ENCODE data around the gene REM2. TPM values are rescaled to one million over a fixed set of nuclear protein-coding genes. Genes with fewer than 3 reads are reported as not detected.

Gene REM2
- total RNA-seq, 1 experiment from 2014 or later = 0.98 TPM

GRCh38 chr14:22861651-22862050, 21.4 kb upstream of the REM2 start:
- Histone ChIP-seq H3K9me3 (ENCODE audit: insufficient read depth, low read depth) (no peaks in the 10 kb centered on the region), H3K4me3 (no peak overlapping the region), H3K27ac (no peak overlapping the region), H2AFZ (no peak overlapping the region), H3K4me1 (replicated peaks; ENCODE audit: insufficient read depth) (no peaks in the 10 kb centered on the region), H3F3A (ENCODE audit: insufficient read depth, low read depth) (no peaks in the 10 kb centered on the region), H3K27me3 (ENCODE audit: insufficient read depth, low read depth) (no peaks in the 10 kb centered on the region), H4K20me1 (ENCODE audit: insufficient read depth) (no peaks in the 10 kb centered on the region), H3K4me2 (no peak overlapping the region), H3K9me2 (ENCODE audit: insufficient read depth) (no peaks in the 10 kb centered on the region), H3K36me3 (ENCODE audit: low read depth) (no peaks in the 10 kb centered on the region), H3K79me2 (ENCODE audit: low read depth) (no peaks in the 10 kb centered on the region)
- ChIA-PET CTCF (no interaction called here), POLR2A (ENCODE audit: unreplicated experiment) (interaction anchor here (0.7 kb wide), 1 partner anchor 208 kb away, joined by 6 read pairs; no protein-coding TSS in a partner anchor)
- no TSS peak for BruUV-seq (replicated peaks)
- DNase-seq = no peak
- no peak for TF ChIP-seq CTCF (conservative IDR thresholded peaks at IDR 0.05)
- TF ChIP-seq EZH2 (IDR thresholded peaks at IDR 0.05; ENCODE audit: low read depth) = no peak
- intact Hi-C loops (cut with micrococcal nuclease; ENCODE audit: unreplicated experiment) = no loop called here

- TF ChIP-seq EZH2 (IDR thresholded peaks at IDR 0.05; ENCODE audit: low read depth) (no peak), CTCF (conservative IDR thresholded peaks at IDR 0.05) (no peak)
- Histone ChIP-seq H3F3A (ENCODE audit: insufficient read depth, low read depth) (peaks cover 6% of the 10 kb centered on the region), H3K27ac (no peak overlapping the region), H3K4me1 (replicated peaks; ENCODE audit: insufficient read depth) (peaks cover 6% of the 10 kb centered on the region; the same call in 1 of the 2 replicates), H3K79me2 (ENCODE audit: low read depth) (no peaks in the 10 kb centered on the region), H2AFZ (no peak overlapping the region), H3K27me3 (ENCODE audit: insufficient read depth, low read depth) (no peaks in the 10 kb centered on the region), H3K36me3 (ENCODE audit: low read depth) (no peaks in the 10 kb centered on the region), H3K4me3 (no peak overlapping the region), H3K9me2 (ENCODE audit: insufficient read depth) (no peaks in the 10 kb centered on the region), H3K4me2 (no peak overlapping the region), H3K9me3 (ENCODE audit: insufficient read depth, low read depth) (no peaks in the 10 kb centered on the region), H4K20me1 (ENCODE audit: insufficient read depth) (no peaks in the 10 kb centered on the region)
- intact Hi-C loops (cut with micrococcal nuclease; ENCODE audit: unreplicated experiment) = no loop called here
- POLR2A ChIA-PET (ENCODE audit: unreplicated experiment) = no interaction called here
- CTCF ChIA-PET = no interaction called here
- DNase-seq = no peak
- no TSS peak for BruUV-seq (replicated peaks)
These were observed 18.0 kb upstream of the REM2 start for GRCh38 chr14:22864979-22865378.

- no peak overlapping the region for H2AFZ ChIP-seq
- ChIA-PET POLR2A (ENCODE audit: unreplicated experiment) (no interaction called here), CTCF (interaction anchor here (0.6 kb wide), 1 partner anchor 296 kb away, joined by 3 read pairs; no protein-coding TSS in a partner anchor)
- TF ChIP-seq EZH2 (IDR thresholded peaks at IDR 0.05; ENCODE audit: low read depth) = no peak
- no peak for TF ChIP-seq CTCF (conservative IDR thresholded peaks at IDR 0.05)
- H3K4me2 ChIP-seq = no peak overlapping the region
- H3K4me1 ChIP-seq (replicated peaks; ENCODE audit: insufficient read depth) = peaks cover 13% of the 10 kb centered on the region
- intact Hi-C loops (cut with micrococcal nuclease; ENCODE audit: unreplicated experiment) = no loop called here
- no peak for DNase-seq
- no peak overlapping the region for H3K4me3 ChIP-seq
- no peaks in the 10 kb centered on the region for H3K36me3 ChIP-seq (ENCODE audit: low read depth)
- H3K9me2 ChIP-seq (ENCODE audit: insufficient read depth) = no peaks in the 10 kb centered on the region
- H4K20me1 ChIP-seq (ENCODE audit: insufficient read depth) = no peaks in the 10 kb centered on the region
- H3K9me3 ChIP-seq (ENCODE audit: insufficient read depth, low read depth) = no peaks in the 10 kb centered on the region
- BruUV-seq (replicated peaks) = no TSS peak
- H3F3A ChIP-seq (ENCODE audit: insufficient read depth, low read depth) = peaks cover 13% of the 10 kb centered on the region
- no peak overlapping the region for H3K27ac ChIP-seq
- H3K79me2 ChIP-seq (ENCODE audit: low read depth) = no peaks in the 10 kb centered on the region
- no peaks in the 10 kb centered on the region for H3K27me3 ChIP-seq (ENCODE audit: insufficient read depth, low read depth)
These were observed 17.3 kb upstream of the REM2 start for GRCh38 chr14:22865424-22866405.

Measured in PC-9 (cell line).